Ishikawa (cell line): Measurements from ENCODE around the gene STAC2.

ENCODE experiments used
- FOXM1 ChIP-seq: IDR thresholded peaks from 2 replicates; pipeline ENCODE4 v1.6.1; 2012; ENCODE audit warnings: low read depth, borderline replicate concordance
- MAX ChIP-seq: IDR thresholded peaks from 2 replicates; pipeline ENCODE4 v1.6.1; 2012
- RAD21 ChIP-seq: IDR thresholded peaks from 2 replicates; pipeline ENCODE4 v1.6.1; 2012; ENCODE audit warnings: low read depth
- REST ChIP-seq: IDR thresholded peaks from 2 replicates; pipeline ENCODE4 v1.6.1; 2012; ENCODE audit warnings: low read depth, mild to moderate bottlenecking
- TAF1 ChIP-seq: IDR thresholded peaks from 2 replicates; pipeline ENCODE4 v1.6.1; 2012; ENCODE audit warnings: low read depth, mild to moderate bottlenecking
- USF1 ChIP-seq: IDR thresholded peaks from 2 replicates; pipeline ENCODE4 v1.6.1; 2012

- TF ChIP-seq MAX (no peak), FOXM1 (no peak), RAD21 (no peak), USF1 (no peak), REST (no peak), TAF1 (no peak)
Measured at GRCh38 chr17:39187152-39187830, 38.5 kb downstream of the STAC2 start.
